NCI-H2107 (cell line): ENCODE measurements around the gene TMEM117.
A peak's percentile ranks its signal among the peaks of the same experiment; 100 is the strongest.

ENCODE experiments used
- DNase-seq: peaks from one replicate; lab custom pipeline; 2025; lab: John Stamatoyannopoulos, UW

The TMEM117 gene

GRCh38 chr12:43835656-43836474, at the start of gene TMEM117:
TSS of gene TMEM117 (plus strand) at chr12:43836081.
- DNase-seq: no peak

DNA sequence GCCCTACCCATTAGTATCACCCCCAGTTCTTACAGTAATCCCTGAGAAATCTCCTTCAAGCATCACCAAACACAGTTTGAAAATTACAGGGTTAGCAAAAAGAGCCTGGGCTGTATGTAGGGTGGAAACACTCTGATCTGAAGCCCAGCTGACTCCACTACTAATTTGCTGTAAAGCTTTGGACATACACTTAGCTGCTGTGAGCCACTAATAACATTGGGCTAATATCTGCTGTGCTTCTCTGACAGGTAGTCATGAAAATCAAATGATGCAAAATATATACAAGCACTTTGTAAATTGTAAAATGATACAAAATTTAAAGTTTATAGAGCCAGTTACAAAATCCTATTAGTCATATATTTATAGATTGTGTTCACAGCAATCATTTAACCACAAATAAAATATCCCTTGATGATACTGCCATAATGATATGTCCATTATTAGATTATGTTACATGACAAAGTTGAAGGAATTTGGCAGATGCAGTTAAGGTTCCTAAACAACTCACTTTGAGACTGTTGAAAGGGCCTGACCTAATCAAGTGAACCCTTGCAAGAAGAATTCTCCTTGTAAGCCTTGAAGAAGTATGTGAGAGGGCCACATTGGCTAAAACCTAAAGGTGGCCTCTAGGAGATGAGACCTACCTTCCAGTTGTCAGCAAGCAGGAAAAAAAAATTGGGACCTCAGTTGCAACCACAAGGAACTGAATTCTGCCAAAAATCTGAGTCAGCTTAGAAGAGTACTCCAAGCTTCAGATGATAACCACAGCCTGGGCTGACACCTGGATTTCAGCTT, 48.8 kb upstream of the TMEM117 start:
- no peak for DNase-seq

DNA sequence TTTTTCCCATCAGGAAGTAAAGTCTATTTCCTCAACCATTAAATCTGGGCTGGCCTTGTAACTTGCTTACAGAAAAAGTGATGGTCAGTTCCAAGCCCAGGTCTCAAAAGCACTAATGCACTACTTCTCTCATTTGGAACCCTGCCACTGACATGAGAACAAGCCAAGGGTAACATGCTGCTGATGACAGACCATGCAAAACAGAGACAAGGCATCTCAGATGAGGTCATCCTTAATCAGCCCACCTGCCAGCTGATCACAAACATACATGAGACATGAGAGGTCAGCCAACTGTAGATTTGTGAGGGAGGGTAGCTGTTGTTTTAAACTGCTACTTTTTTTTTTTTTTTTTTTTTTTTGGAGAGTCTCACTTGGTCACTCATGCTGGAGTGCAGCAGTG, 45.9 kb upstream of the TMEM117 start:
- DNase-seq: no peak

DNA sequence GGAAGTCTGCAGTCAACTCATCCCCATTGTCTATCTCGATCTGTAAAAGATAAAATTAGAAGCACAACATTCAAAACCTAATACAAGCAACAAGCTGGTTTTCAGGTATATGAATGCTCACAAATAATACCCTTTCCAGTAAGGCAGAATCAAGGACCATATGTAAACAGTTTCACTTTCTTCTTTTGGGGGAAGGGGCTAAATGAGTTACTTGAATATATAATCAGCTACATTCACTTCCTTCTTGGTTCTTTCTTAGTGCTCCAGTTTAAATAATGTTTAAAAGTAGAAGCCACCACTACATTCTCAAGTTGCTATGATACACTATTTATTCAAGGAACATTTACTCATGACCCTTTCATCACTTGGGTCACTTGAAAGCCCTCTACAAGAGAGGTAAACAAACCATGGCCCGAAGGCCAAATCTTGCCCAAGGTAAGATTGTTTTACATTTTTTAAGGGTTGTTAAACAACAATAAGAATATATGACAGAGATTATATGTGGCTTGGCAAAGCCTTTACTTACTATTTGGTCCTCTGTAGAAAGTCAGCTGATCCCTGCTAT, 40.1 kb upstream of the TMEM117 start:
- no peak for DNase-seq

- DNase-seq: no peak
Observed at GRCh38 chr12:43797561-43798217, 38.2 kb upstream of the TMEM117 start.

- no peak for DNase-seq
Observed at GRCh38 chr12:43805149-43805859, 30.6 kb upstream of the TMEM117 start.

DNA sequence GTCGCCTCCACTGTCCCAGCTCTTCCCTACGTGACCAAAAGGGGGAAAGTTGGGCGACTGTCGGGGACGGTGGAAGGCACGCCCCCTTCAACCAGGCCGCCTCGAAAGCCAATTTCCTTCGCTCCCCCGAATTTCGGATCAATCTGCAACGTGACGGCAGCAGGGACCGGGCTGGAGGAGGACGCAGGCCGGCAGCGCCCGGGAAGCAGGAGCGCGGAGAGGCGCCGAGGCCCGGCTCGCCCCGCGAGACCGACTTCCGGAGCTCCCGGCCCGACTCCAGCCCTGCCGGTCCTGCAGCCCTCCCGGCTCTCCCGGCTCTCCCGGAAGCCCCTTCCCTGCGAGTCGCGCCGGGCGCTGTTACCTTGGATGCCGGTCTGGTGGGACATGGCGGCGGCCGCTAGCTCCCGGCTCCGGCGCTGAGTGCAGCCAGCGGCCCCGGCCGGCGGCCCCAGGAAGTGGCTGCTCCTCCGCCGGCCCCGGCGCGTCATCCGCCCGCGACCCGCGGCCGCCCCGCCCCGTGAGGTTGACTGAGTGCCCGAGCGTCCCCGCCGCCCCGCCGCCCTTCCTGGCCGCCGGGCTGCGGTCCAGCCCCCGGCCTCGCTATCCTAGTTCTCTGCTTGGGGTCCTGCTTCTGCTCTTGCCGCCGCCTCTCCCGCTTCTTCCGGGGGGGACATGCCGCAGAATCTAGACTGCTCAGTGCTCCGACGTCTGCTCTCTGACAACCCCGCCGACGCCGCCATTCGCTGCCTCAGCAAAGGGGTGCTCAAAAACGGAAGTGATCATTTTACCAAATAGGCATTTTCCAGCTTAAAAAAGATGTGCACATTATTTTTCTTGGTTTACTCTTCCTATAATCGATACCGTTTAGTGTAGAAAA, 29.8 kb upstream of the TMEM117 start, which contains the start of gene TWF1:
Gene TWF1, minus strand, starts transcription at position 458 of the 877 bp plus-strand sequence. Its CDS starts 72 bp downstream, at position 386.
- peak; percentile 67 for DNase-seq

- no peak for DNase-seq
Observed at GRCh38 chr12:43806737-43807072, 29.2 kb upstream of the TMEM117 start.

DNA sequence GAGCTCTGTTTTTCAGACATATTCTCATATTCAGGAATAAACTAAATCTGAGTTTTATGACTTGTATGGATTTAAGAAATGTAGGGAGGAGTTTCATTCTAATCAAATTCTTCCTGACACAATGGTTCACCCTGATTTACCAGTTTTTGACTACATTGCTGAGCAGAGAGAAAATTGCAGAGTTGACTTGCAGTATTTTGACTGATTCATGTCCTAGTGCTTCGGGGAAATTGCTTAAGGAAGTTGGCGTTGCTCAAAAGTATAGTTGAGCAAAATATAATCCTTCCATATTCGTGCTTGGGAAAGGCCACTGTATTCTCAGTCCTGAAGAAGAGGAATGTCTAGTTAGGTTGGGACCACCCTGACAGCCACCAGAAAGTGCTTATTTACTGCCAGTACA, 28.5 kb upstream of the TMEM117 start:
- no peak for DNase-seq

GRCh38 chr12:43812057-43812456, 23.8 kb upstream of the TMEM117 start:
- no peak for DNase-seq

- DNase-seq: no peak
Observed at GRCh38 chr12:43812926-43813325, 23.0 kb upstream of the TMEM117 start.

DNA sequence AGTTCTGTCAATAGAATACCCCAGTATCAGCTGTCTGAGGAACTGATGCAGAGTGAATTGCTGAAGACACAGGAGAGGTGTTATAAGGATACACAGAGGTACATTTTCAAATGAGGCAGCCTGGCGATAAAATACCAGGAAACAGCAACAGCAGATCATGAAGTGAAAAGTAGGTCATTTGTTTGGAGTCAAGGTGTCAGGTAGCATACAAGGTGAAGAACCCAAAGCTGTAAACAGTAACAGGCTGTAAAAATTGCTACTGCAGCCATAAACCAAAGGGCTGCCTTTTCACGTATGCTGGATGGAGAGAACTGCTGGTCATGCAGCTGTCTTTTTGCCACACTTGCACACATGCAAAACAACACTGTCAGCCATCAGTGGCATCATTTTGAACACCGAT, 20.5 kb upstream of the TMEM117 start:
- DNase-seq: no peak

GRCh38 chr12:43816168-43816567, 19.7 kb upstream of the TMEM117 start:
- DNase-seq: no peak

DNA sequence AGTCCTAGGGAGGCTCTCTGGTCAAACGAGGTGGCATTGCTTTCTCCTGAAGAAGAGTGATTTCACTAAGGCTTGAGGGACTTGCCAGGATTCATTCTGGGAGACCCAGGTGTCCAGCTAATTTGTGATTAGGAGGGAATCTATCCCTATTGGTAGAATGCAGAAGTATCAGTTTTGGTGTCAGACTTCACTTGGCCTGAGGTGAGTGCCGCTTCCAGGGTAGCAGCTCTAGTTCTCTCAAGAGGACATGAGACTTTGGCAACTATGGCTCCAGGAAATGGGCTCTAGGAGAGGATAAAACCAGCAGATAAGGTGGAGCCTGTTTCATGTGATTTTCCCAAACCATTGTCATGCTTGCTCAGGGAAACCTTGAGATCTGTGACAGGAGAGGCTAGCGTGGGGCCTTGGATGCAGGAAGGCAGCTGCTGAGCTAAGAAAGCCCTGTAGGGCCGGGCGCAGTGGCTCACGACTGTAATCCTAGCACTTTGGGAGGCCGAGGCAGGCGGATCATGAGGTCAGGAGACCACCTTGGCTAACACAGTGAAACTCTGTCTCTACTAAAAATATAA, 11.6 kb upstream of the TMEM117 start:
- no peak for DNase-seq

DNA sequence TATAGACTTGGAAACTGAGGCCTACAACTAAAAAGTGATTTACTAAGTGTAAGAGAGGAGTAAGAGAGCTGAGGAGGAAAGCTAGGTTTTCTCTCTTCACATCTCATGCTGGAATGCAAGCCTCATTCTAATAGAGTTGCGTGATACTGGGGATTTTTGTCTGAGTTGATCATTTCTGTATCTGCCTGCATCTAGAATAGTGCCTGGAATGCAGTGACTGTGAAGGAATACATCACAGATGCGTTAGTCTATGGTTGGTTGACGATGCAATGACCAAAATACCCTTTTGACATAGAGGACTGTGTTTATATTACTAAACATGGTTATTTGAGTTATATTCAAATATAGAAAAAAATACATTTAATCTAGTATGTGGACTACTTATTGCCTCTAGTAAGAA, 9.2 kb upstream of the TMEM117 start:
- no peak for DNase-seq

- DNase-seq: no peak
Observed at GRCh38 chr12:43827093-43827492, 8.8 kb upstream of the TMEM117 start.

DNA sequence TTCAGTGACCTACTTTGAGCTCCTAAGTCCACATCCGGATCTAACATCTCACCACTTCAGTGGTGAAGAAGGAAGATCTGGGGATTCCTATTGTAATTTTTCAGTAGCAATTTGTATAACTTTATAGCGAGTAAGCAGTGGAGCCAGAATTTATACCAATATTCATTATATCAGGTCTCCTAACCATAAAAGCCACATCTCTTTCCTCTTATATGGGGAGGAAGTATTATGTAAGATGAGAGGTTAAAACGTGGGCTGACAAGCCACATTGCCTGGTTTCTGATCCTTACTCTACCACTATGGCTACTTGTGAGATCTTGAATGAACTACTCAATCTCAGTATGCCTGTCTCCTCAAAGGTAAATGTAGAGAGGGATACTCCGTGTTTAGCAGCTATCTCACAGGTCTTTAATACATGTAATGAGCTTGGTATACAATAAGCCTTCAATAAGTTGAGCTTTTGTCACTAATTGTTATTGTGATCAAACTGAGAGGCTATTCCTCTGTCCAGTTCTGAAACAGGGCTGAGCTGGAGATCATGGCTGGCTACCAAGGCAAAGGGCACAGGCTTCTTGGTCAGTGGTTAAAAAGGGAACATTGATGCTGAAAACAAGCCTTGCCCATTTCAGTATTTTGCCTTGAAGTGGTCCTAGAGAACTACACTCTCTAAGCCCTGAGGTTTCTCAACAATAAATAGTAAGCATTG, 3.3 kb upstream of the TMEM117 start:
- DNase-seq: no peak

- DNase-seq: no peak
Observed at GRCh38 chr12:43835264-43835655, 621 bp upstream of the TMEM117 start.

- DNase-seq: no peak
Observed at GRCh38 chr12:43836475-43836989, 651 bp downstream of the TMEM117 start.

- no peak for DNase-seq
Observed at GRCh38 chr12:43840338-43840737, 4.5 kb downstream of the TMEM117 start.
